IMR-90 (cell line): ENCODE measurements around the gene PELI1.

ENCODE experiments used
- BHLHE40 ChIP-seq: fragments of 150-350 bp; IDR thresholded peaks from 2 replicates; pipeline ENCODE4 v1.6.1; 2016; ENCODE audit warnings: mild to moderate bottlenecking, low read depth, low read length
- CEBPB ChIP-seq: IDR thresholded peaks from 2 replicates; pipeline ENCODE4 v1.6.1; 2012; ENCODE audit warnings: low read depth, low read length, improper control_type of control experiment
- CHD1 ChIP-seq: IDR thresholded peaks from 2 replicates; pipeline ENCODE4 v1.6.1; 2012; ENCODE audit warnings: low read depth, low read length, improper control_type of control experiment
- CTCF ChIP-seq: conservative IDR thresholded peaks from 2 replicates; pipeline ENCODE4 v1.5.1; 2012; ENCODE audit warnings: mild to moderate bottlenecking, low read depth, low read length, improper control_type of control experiment
- FOS ChIP-seq: fragments of 150-350 bp; IDR thresholded peaks from 2 replicates; pipeline ENCODE4 v1.6.1; 2016; ENCODE audit warnings: low read depth, low read length
- MAZ ChIP-seq: IDR thresholded peaks from 2 replicates; pipeline ENCODE4 v1.6.1; 2012; ENCODE audit warnings: low read depth, mild to moderate bottlenecking, low read length, improper control_type of control experiment, moderate library complexity, borderline replicate concordance
- MXI1 ChIP-seq: IDR thresholded peaks from 2 replicates; pipeline ENCODE4 v1.6.1; 2012; ENCODE audit warnings: low read depth, mild to moderate bottlenecking, low read length, moderate library complexity, borderline replicate concordance
- POLR2A ChIP-seq: IDR thresholded peaks from 2 replicates; pipeline ENCODE4 v1.6.1; 2012; ENCODE audit warnings: mild to moderate bottlenecking, low read depth, low read length
- RAD21 ChIP-seq: IDR thresholded peaks from 2 replicates; pipeline ENCODE4 v1.6.1; 2012; ENCODE audit warnings: low read length, improper control_type of control experiment
- RCOR1 ChIP-seq: IDR thresholded peaks from 2 replicates; pipeline ENCODE4 v1.6.1; 2012; ENCODE audit warnings: mild to moderate bottlenecking, low read length, improper control_type of control experiment; ENCODE audit not compliant: insufficient replicate concordance
- RFX5 ChIP-seq: IDR thresholded peaks from 2 replicates; pipeline ENCODE4 v1.8.0; 2012; ENCODE audit warnings: low read depth, mild to moderate bottlenecking, low read length, moderate library complexity
- USF2 ChIP-seq: fragments of 150-350 bp; IDR thresholded peaks from 2 replicates; pipeline ENCODE4 v1.6.1; 2017; ENCODE audit warnings: mild to moderate bottlenecking, antibody characterized with exemption, low read length, low read depth

GRCh38 chr2:64119369-64119768 lies 24.9 kb downstream of the PELI1 start:
- TF ChIP-seq CTCF = no peak
- TF ChIP-seq BHLHE40 = no peak
- TF ChIP-seq CHD1 = no peak
- TF ChIP-seq POLR2A = no peak
- no peak for TF ChIP-seq FOS
- TF ChIP-seq RAD21 = no peak
- no peak for TF ChIP-seq RCOR1
- TF ChIP-seq MXI1 = no peak
- TF ChIP-seq USF2 = no peak
- TF ChIP-seq MAZ = no peak
- TF ChIP-seq CEBPB = no peak
- TF ChIP-seq RFX5 = no peak
